ENCODE data around the gene MGME1. TPM values are rescaled to one million over a fixed set of nuclear protein-coding genes. Genes with fewer than 3 reads are reported as not detected.

MGME1 gene, protein sequence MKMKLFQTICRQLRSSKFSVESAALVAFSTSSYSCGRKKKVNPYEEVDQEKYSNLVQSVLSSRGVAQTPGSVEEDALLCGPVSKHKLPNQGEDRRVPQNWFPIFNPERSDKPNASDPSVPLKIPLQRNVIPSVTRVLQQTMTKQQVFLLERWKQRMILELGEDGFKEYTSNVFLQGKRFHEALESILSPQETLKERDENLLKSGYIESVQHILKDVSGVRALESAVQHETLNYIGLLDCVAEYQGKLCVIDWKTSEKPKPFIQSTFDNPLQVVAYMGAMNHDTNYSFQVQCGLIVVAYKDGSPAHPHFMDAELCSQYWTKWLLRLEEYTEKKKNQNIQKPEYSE
- total RNA-seq: 7.6 and 13.8 TPM in 2 replicates

DNA sequence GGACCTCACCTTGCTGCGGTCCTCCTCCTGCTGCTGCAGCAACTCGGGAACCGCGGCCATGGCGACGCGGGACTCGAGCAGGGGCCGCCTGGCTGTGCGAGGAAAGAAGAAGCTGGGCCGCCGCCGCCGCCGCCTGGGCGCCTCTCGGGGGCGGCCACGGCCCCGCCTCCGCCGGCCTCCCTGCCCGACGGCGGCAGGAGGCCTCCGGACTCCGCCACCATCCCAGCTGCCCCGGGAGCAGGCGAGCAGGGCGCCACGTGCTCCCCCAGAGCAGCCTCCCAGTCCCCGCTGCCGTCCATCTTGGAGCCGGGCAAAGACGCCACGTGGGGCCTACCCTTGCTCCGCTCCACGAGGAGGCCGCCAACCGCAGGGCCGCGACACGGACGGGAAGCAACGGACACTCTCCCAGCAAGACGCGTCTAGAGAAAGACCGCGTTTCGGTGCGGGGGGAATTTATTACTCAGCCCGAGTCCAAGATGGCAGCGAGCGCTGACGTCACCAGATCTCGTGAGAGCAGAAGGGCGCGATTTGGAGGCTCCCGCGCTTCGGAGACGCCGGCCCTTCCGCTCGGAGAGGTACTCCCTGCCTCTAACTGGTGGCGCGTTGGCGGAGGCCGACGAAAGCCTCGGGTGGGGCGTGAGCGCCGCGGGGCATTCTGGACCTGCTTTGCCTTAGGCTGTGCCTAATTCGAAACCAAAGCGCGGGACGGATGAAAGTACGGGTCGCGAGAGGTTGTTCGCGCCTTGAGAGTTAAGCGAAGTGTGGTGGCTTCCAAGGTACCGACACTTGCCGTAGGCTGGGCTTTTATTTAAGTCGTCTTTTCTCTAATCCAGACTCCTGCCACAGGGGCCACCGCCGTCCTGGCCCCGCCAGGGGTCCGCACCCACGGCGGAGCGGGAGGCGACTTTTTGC, at the start of gene MGME1, which contains the start of gene SNX5:
TSS of gene MGME1 (plus strand) at position 653 of the 912 bp plus-strand sequence. CDS start 842 bp downstream, outside the sequence.
TSS of gene SNX5 (minus strand) at position 429 of the 912 bp plus-strand sequence. CDS start at position 60, 369 bp downstream.

Other genes with a start within 250 kb of the MGME1 start
- gene SNX5, start 224 bp upstream of the MGME1 start, total RNA-seq: 80.5 and 96.9 TPM in 2 replicates
- gene OVOL2, start 88.9 kb downstream of the MGME1 start, total RNA-seq: not detected in 2 replicates
- gene KAT14, start 168.8 kb downstream of the MGME1 start, total RNA-seq: 4.3 and 6.6 TPM in 2 replicates
- 9.6 and 13.5 TPM in 2 replicates for gene PET117, start 168.8 kb downstream of the MGME1 start, total RNA-seq